GM12892 (cell line): ENCODE results near the gene CALR. TPM values are rescaled to one million over a fixed set of nuclear protein-coding genes. Genes with fewer than 3 reads are reported as not detected.
"Not testable (repeated sequence)": the region's sequence is repeated elsewhere in the genome, so short reads cannot be mapped to it uniquely, and the experiment has no call there.

Experiments
- DNase-seq: peaks from one replicate; pipeline ENCODE4 v3.0.0; 2011; ENCODE audit not compliant: insufficient read length
- FAIRE-seq: peaks from 2 replicates; lab custom pipeline; 2011; peaks lifted over from hg19 to GRCh38; lab: Jason Lieb, UNC
- POLR2A ChIP-seq: IDR thresholded peaks from 2 replicates; pipeline ENCODE4 v1.6.1; 2011; ENCODE audit warnings: low read depth, low read length, control low read depth
- POLR2AphosphoS5 ChIP-seq: IDR thresholded peaks from 2 replicates; pipeline ENCODE4 v1.6.1; 2011; ENCODE audit warnings: low read depth, low read length, control low read depth
- TAF1 ChIP-seq: IDR thresholded peaks from 2 replicates; pipeline ENCODE4 v1.6.1; 2011; ENCODE audit warnings: low read depth, mild to moderate bottlenecking, control low read depth, low read length, borderline replicate concordance
- polyA plus RNA-seq: library from polyadenylated mRNA; unstranded; fragments of >200 nt; gene quantifications from one replicate; pipeline ENCODE4 v1.2.1, GENCODE V29; 2012; ENCODE audit warnings: missing spikeins, inconsistent platforms; ENCODE audit not compliant: missing spikeins

CALR gene
- 511 TPM for polyA plus RNA-seq

- TF ChIP-seq POLR2AphosphoS5 (peak; percentile 99), POLR2A (peak; percentile 99), TAF1 (peak; percentile 84)
- FAIRE-seq (peak; percentile 97), DNase-seq (peak; percentile 96)
Observed at GRCh38 chr19:12937927-12938778, at the start of gene CALR. Gene CALR (plus strand): TSS chr19:12938609. CDS start chr19:12938680, 71 bp downstream.

GRCh38 chr19:12890299-12890786 is 48.1 kb upstream of the CALR start:
- not testable (repeated sequence) for FAIRE-seq

GRCh38 chr19:12890787-12891552 is 47.4 kb upstream of the CALR start, which contains the start of gene GCDH:
Gene GCDH (plus strand): TSS chr19:12891160. CDS start chr19:12891305, 145 bp downstream.
- peak; percentile 95 for FAIRE-seq
- peak; percentile 93 for TF ChIP-seq POLR2A
- peak; percentile 68 for TF ChIP-seq TAF1
- peak; percentile 92 for TF ChIP-seq POLR2AphosphoS5

More at GRCh38 chr19:12890299-12890786, 48.1 kb upstream of the CALR start:
- DNase-seq: not testable (repeated sequence)

GRCh38 chr19:12891553-12892021 is 46.8 kb upstream of the CALR start:
- FAIRE-seq: peak; percentile 54
- no peak for DNase-seq
- TF ChIP-seq TAF1: no peak
- no peak for TF ChIP-seq POLR2A
- TF ChIP-seq POLR2AphosphoS5: no peak

More at GRCh38 chr19:12890787-12891552, 47.4 kb upstream of the CALR start, which contains the start of gene GCDH:
- DNase-seq: peak; percentile 91

- FAIRE-seq: no peak
- DNase-seq: no peak
- no peak for TF ChIP-seq TAF1
- no peak for TF ChIP-seq POLR2A
- TF ChIP-seq POLR2AphosphoS5: no peak
Observed at GRCh38 chr19:12893582-12893981, 44.8 kb upstream of the CALR start.

GRCh38 chr19:12896460-12896859 is 41.9 kb upstream of the CALR start:
- TF ChIP-seq TAF1 (no peak), POLR2A (no peak), POLR2AphosphoS5 (no peak)
- DNase-seq: no peak
- FAIRE-seq: no peak

- TF ChIP-seq POLR2A (no peak), TAF1 (no peak), POLR2AphosphoS5 (no peak)
- DNase-seq: peak; percentile 70
- peak; percentile 87 for FAIRE-seq
Observed at GRCh38 chr19:12899891-12900518, 38.4 kb upstream of the CALR start.

- DNase-seq (no peak), FAIRE-seq (no peak)
- TF ChIP-seq TAF1: no peak
- TF ChIP-seq POLR2A: no peak
- no peak for TF ChIP-seq POLR2AphosphoS5
Observed at GRCh38 chr19:12907166-12907565, 31.2 kb upstream of the CALR start.

GRCh38 chr19:12912571-12912970 is 25.8 kb upstream of the CALR start:
- TF ChIP-seq TAF1 (no peak), POLR2AphosphoS5 (no peak), POLR2A (no peak)
- DNase-seq: no peak
- FAIRE-seq: no peak

GRCh38 chr19:12913011-12913561 is 25.3 kb upstream of the CALR start:
- no peak for TF ChIP-seq POLR2AphosphoS5
- TF ChIP-seq POLR2A: no peak
- no peak for TF ChIP-seq TAF1
- FAIRE-seq (no peak), DNase-seq (no peak)
